HG02943 (cell line): ENCODE data around the gene ARL8A.
A peak's percentile ranks its signal among the peaks of the same experiment; 100 is the strongest.
"Not testable (repeated sequence)": the region's sequence is repeated elsewhere in the genome, so short reads cannot be mapped to it uniquely, and the experiment has no call there.

Experiments used
- ATAC-seq: cut with Tn5 transposase; IDR thresholded peaks from one replicate; pipeline ENCODE4 v1.9.1; 2021; ENCODE audit warnings: mild to moderate bottlenecking, low read depth, moderate library complexity; ENCODE audit not compliant: unreplicated experiment

Gene ARL8A

GRCh38 chr1:202143768-202144401 lies 652 bp downstream of the ARL8A start:
- ATAC-seq = peak; percentile 43

GRCh38 chr1:202143011-202143767 lies 1.3 kb downstream of the ARL8A start:
- peak; percentile 16 for ATAC-seq

GRCh38 chr1:202141468-202141867 lies 3.1 kb downstream of the ARL8A start:
- ATAC-seq = not testable (repeated sequence)

GRCh38 chr1:202140833-202141232 lies 3.7 kb downstream of the ARL8A start:
- no peak for ATAC-seq

GRCh38 chr1:202135221-202135721 lies 9.3 kb downstream of the ARL8A start:
- ATAC-seq = no peak

- ATAC-seq = no peak
Observed at GRCh38 chr1:202134645-202135172, 9.8 kb downstream of the ARL8A start.

- no peak for ATAC-seq
Observed at GRCh38 chr1:202133989-202134388, 10.5 kb downstream of the ARL8A start.

GRCh38 chr1:202133496-202133895 lies 11.0 kb downstream of the ARL8A start:
- no peak for ATAC-seq

- ATAC-seq = no peak
Observed at GRCh38 chr1:202133001-202133400, 11.5 kb downstream of the ARL8A start.

- ATAC-seq = no peak
Observed at GRCh38 chr1:202131956-202132821, 12.3 kb downstream of the ARL8A start.

- ATAC-seq = no peak
Observed at GRCh38 chr1:202130816-202131522, 13.6 kb downstream of the ARL8A start.

- ATAC-seq = no peak
Observed at GRCh38 chr1:202130297-202130721, 14.2 kb downstream of the ARL8A start.

GRCh38 chr1:202129453-202130296 lies 14.9 kb downstream of the ARL8A start:
- no peak for ATAC-seq

GRCh38 chr1:202127836-202128622 lies 16.5 kb downstream of the ARL8A start:
- ATAC-seq = no peak

- ATAC-seq = no peak
Observed at GRCh38 chr1:202127061-202127460, 17.5 kb downstream of the ARL8A start.

- ATAC-seq = no peak
Observed at GRCh38 chr1:202126426-202126825, 18.1 kb downstream of the ARL8A start.

- ATAC-seq = no peak
Observed at GRCh38 chr1:202125611-202126010, 18.9 kb downstream of the ARL8A start.

GRCh38 chr1:202124142-202124541 lies 20.4 kb downstream of the ARL8A start:
- no peak for ATAC-seq
